Endothelial cell of umbilical vein (primary cell): ENCODE data around the gene IQGAP2.

Source experiments
- CTCF ChIP-seq, 2 donors: IDR thresholded peaks; 1 replicate in 1 of 2; 2 replicates in 1 of 2; pipeline ENCODE4 v1.5.1; 2011; ENCODE audit warnings: low read length in 2 of 2, mild to moderate bottlenecking in 2 of 2, moderate library complexity in 2 of 2, control low read depth in 1 of 2, inconsistent platforms in 1 of 2, low read depth in 1 of 2; ENCODE audit not compliant: insufficient read depth in 1 of 2; ENCODE audit errors: extremely low read depth in 1 of 2
- EZH2 ChIP-seq: IDR thresholded peaks from 2 replicates; pipeline ENCODE4 v1.6.1; 2012; ENCODE audit warnings: borderline replicate concordance, low read depth, mild to moderate bottlenecking, moderate library complexity, low read length, inconsistent platforms; ENCODE audit not compliant: severe bottlenecking
- JUN ChIP-seq: IDR thresholded peaks from 2 replicates; pipeline ENCODE4 v1.6.1; 2011; ENCODE audit warnings: borderline replicate concordance, low read depth; ENCODE audit not compliant: insufficient read length, insufficient read depth
- MYC ChIP-seq: IDR thresholded peaks from one replicate; pipeline ENCODE4 v1.6.1; 2011; ENCODE audit warnings: mild to moderate bottlenecking, low read depth, low read length

DNA sequence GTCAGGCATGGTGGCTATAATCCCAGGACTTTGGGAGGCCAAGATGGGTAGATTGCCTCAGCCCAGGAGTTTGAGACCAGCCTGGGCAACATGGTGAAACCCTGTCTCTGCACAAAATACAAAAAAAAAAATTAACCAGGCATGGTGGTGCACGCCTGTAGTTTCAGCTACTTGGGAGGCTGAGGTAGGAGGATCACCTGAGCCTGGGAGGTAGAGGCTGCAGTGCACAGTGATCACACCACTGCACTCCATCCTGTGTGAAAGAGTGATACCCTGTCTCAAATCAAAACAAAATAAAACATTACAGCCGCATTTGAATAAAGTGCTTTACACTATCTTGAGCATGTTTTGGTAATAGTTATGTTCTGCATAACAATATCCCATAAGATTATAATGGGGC, 74.0 kb downstream of the IQGAP2 start:
- TF ChIP-seq CTCF (IDR thresholded peaks at IDR 0.05; ENCODE audit: extremely low read depth in 1 of 2, insufficient read depth in 1 of 2, low read depth in 1 of 2, low read length in 2 of 2) (no peak), EZH2 (no peak), JUN (no peak), MYC (no peak)
